ENCODE results near the gene CLDN24.

CLDN24 gene

DNA sequence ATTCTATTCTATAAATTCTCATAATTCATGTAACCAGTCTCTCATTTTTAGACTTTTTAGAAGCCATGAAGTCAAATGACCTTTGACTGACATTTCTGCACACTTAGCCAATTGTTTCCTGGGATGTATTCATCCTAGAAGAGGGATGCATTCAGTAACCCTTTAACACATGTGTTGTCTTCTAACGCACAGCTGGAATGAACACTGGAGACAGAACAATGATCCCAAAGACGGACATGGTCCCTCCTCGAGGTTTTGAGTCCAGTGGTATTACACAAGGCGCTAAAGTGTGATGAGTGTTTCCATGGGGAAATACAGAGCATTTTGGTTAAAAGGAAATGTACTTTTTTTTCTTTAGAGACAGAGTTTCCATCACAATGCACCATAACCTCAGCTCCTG lies 39.8 kb upstream of the CLDN24 start:
- H3K27ac ChIP-seq (ENCODE audit: low read length): no peak overlapping the region
- no peaks in the 10 kb centered on the region for H3K36me3 ChIP-seq (replicated peaks; ENCODE audit: insufficient read depth, low read length)
- no peaks in the 10 kb centered on the region for H3K27me3 ChIP-seq (replicated peaks; ENCODE audit: insufficient read depth, low read length)
- no peaks in the 10 kb centered on the region for H3K9me3 ChIP-seq (replicated peaks; ENCODE audit: insufficient read depth, low read length)
- no peaks in the 10 kb centered on the region for H3K9me2 ChIP-seq (replicated peaks; ENCODE audit: insufficient read depth, low read length)
- H3K4me1 ChIP-seq (ENCODE audit: low read length): no peaks in the 10 kb centered on the region
- no peak overlapping the region for H2AFZ ChIP-seq (ENCODE audit: low read length)
- H3F3A ChIP-seq (ENCODE audit: insufficient read depth, low read length): no peaks in the 10 kb centered on the region
- no peak for DNase-seq
- TF ChIP-seq EZH2 (optimal IDR thresholded peaks at IDR 0.05; ENCODE audit: low read depth, low read length) (no peak), CTCF (IDR thresholded peaks at IDR 0.05; ENCODE audit: low read length) (no peak), EZH2phosphoT487 (IDR thresholded peaks at IDR 0.05; ENCODE audit: low read length) (no peak)
- H3K4me3 ChIP-seq (ENCODE audit: low read length): no peak overlapping the region
- H3K79me2 ChIP-seq (ENCODE audit: low read length): no peaks in the 10 kb centered on the region
- H3K9ac ChIP-seq (ENCODE audit: low read length): no peak overlapping the region
- no peak overlapping the region for H3K4me2 ChIP-seq (ENCODE audit: low read depth, low read length)
- no peaks in the 10 kb centered on the region for H4K20me1 ChIP-seq (ENCODE audit: insufficient read depth, low read length)

GRCh38 chr4:183360161-183360919 lies 38.1 kb upstream of the CLDN24 start:
- Histone ChIP-seq H3K4me3 (ENCODE audit: low read length) (no peak overlapping the region), H3K9me3 (replicated peaks; ENCODE audit: insufficient read depth, low read length) (no peaks in the 10 kb centered on the region), H3K4me1 (ENCODE audit: low read length) (no peaks in the 10 kb centered on the region), H4K20me1 (ENCODE audit: insufficient read depth, low read length) (no peaks in the 10 kb centered on the region), H3F3A (ENCODE audit: insufficient read depth, low read length) (no peaks in the 10 kb centered on the region), H3K4me2 (ENCODE audit: low read depth, low read length) (no peak overlapping the region), H3K79me2 (ENCODE audit: low read length) (no peaks in the 10 kb centered on the region), H3K9me2 (replicated peaks; ENCODE audit: insufficient read depth, low read length) (no peaks in the 10 kb centered on the region), H3K27me3 (replicated peaks; ENCODE audit: insufficient read depth, low read length) (no peaks in the 10 kb centered on the region), H3K36me3 (replicated peaks; ENCODE audit: insufficient read depth, low read length) (no peaks in the 10 kb centered on the region), H3K27ac (ENCODE audit: low read length) (no peak overlapping the region), H2AFZ (ENCODE audit: low read length) (no peak overlapping the region), H3K9ac (ENCODE audit: low read length) (no peak overlapping the region)
- no peak for DNase-seq
- no peak for TF ChIP-seq CTCF (IDR thresholded peaks at IDR 0.05; ENCODE audit: low read length)
- no peak for TF ChIP-seq EZH2 (optimal IDR thresholded peaks at IDR 0.05; ENCODE audit: low read depth, low read length)
- no peak for TF ChIP-seq EZH2phosphoT487 (IDR thresholded peaks at IDR 0.05; ENCODE audit: low read length)

GRCh38 chr4:183358215-183358755 lies 36.1 kb upstream of the CLDN24 start:
- Histone ChIP-seq H3K27ac (ENCODE audit: low read length) (no peak overlapping the region), H3K9me2 (replicated peaks; ENCODE audit: insufficient read depth, low read length) (no peaks in the 10 kb centered on the region), H3K4me2 (ENCODE audit: low read depth, low read length) (no peak overlapping the region), H3F3A (ENCODE audit: insufficient read depth, low read length) (no peaks in the 10 kb centered on the region), H3K4me3 (ENCODE audit: low read length) (no peak overlapping the region), H3K27me3 (replicated peaks; ENCODE audit: insufficient read depth, low read length) (no peaks in the 10 kb centered on the region), H3K36me3 (replicated peaks; ENCODE audit: insufficient read depth, low read length) (no peaks in the 10 kb centered on the region), H2AFZ (ENCODE audit: low read length) (no peak overlapping the region), H3K4me1 (ENCODE audit: low read length) (no peaks in the 10 kb centered on the region), H4K20me1 (ENCODE audit: insufficient read depth, low read length) (no peaks in the 10 kb centered on the region), H3K9ac (ENCODE audit: low read length) (no peak overlapping the region), H3K9me3 (replicated peaks; ENCODE audit: insufficient read depth, low read length) (no peaks in the 10 kb centered on the region), H3K79me2 (ENCODE audit: low read length) (no peaks in the 10 kb centered on the region)
- no peak for DNase-seq
- TF ChIP-seq EZH2 (optimal IDR thresholded peaks at IDR 0.05; ENCODE audit: low read depth, low read length) (no peak), EZH2phosphoT487 (IDR thresholded peaks at IDR 0.05; ENCODE audit: low read length) (no peak), CTCF (IDR thresholded peaks at IDR 0.05; ENCODE audit: low read length) (no peak)
